ENCODE results near the gene TSC1. TPM values are rescaled to one million over a fixed set of nuclear protein-coding genes. Genes with fewer than 3 reads are reported as not detected.

TSC1 gene
- total and polyA plus RNA-seq, 2 donors from 2014 or later = 13.1 to 45.4 TPM

GRCh38 chr9:132943651-132944293, 644 bp downstream of the TSC1 start:
- FAIRE-seq (no peak), DNase-seq (no peak)
- Histone ChIP-seq H3K4me3 (ENCODE audit: low read length in 3 of 3) (peak overlapping the region; percentile 82 to 90 (median 90)), H3K4me1 (ENCODE audit: control insufficient read depth in 2 of 3, insufficient read depth in 2 of 3, low read depth in 1 of 3, low read length in 3 of 3) (peaks cover 4 to 12% (median 11%) of the 10 kb centered on the region in 3 donors), H3K27ac (ENCODE audit: low read depth in 2 of 2, low read length in 2 of 2) (peak overlapping the region; percentile 99), H3K9ac (ENCODE audit: low read length in 3 of 3) (peak overlapping the region; percentile 76 to 92 (median 90)), H3K27me3 (ENCODE audit: control insufficient read depth, insufficient read depth, low read length) (no peaks in the 10 kb centered on the region), H3K36me3 (ENCODE audit: control insufficient read depth in 2 of 3, insufficient read depth in 3 of 3, low read length in 3 of 3) (no peaks in the 10 kb centered on the region), H3K9me3 (ENCODE audit: control insufficient read depth in 2 of 3, insufficient read depth in 1 of 3, low read length in 3 of 3) (no peaks in the 10 kb centered on the region)
- TF ChIP-seq CTCF (IDR thresholded peaks at IDR 0.05; ENCODE audit: borderline replicate concordance, extremely low read depth, insufficient read depth) = no peak
- intact Hi-C loops (cut with DNase I) = no loop called here

GRCh38 chr9:132942541-132943182, 1.8 kb downstream of the TSC1 start:
- TF ChIP-seq CTCF (IDR thresholded peaks at IDR 0.05; ENCODE audit: borderline replicate concordance, extremely low read depth, insufficient read depth) = no peak
- FAIRE-seq (no peak), DNase-seq (no peak)
- Histone ChIP-seq H3K36me3 (ENCODE audit: control insufficient read depth in 2 of 3, insufficient read depth in 3 of 3, low read length in 3 of 3) (no peaks in the 10 kb centered on the region), H3K9ac (ENCODE audit: low read length in 3 of 3) (peak overlapping the region in 1 of 3 donors; percentile 7), H3K9me3 (ENCODE audit: control insufficient read depth in 2 of 3, insufficient read depth in 1 of 3, low read length in 3 of 3) (no peaks in the 10 kb centered on the region), H3K27ac (ENCODE audit: low read depth in 2 of 2, low read length in 2 of 2) (peak overlapping the region in 1 of 2 donors; percentile 16), H3K27me3 (ENCODE audit: control insufficient read depth, insufficient read depth, low read length) (no peaks in the 10 kb centered on the region), H3K4me1 (ENCODE audit: control insufficient read depth in 2 of 3, insufficient read depth in 2 of 3, low read depth in 1 of 3, low read length in 3 of 3) (peaks cover 4 to 12% (median 11%) of the 10 kb centered on the region in 3 donors), H3K4me3 (ENCODE audit: low read length in 3 of 3) (peak overlapping the region in 1 of 3 donors; percentile 90)
- intact Hi-C loops (cut with DNase I) = no loop called here

GRCh38 chr9:132939169-132939568, 5.2 kb downstream of the TSC1 start:
- intact Hi-C loops (cut with DNase I) = no loop called here
- Histone ChIP-seq H3K27ac (ENCODE audit: low read depth in 2 of 2, low read length in 2 of 2) (peak overlapping the region; percentile 4 to 8), H3K4me3 (ENCODE audit: low read length in 3 of 3) (no peak overlapping the region), H3K4me1 (ENCODE audit: control insufficient read depth in 2 of 3, insufficient read depth in 2 of 3, low read depth in 1 of 3, low read length in 3 of 3) (peaks cover 4 to 12% (median 6%) of the 10 kb centered on the region in 3 donors), H3K27me3 (ENCODE audit: control insufficient read depth, insufficient read depth, low read length) (no peaks in the 10 kb centered on the region), H3K9me3 (ENCODE audit: control insufficient read depth in 2 of 3, insufficient read depth in 1 of 3, low read length in 3 of 3) (no peaks in the 10 kb centered on the region), H3K9ac (ENCODE audit: low read length in 3 of 3) (no peak overlapping the region), H3K36me3 (ENCODE audit: control insufficient read depth in 2 of 3, insufficient read depth in 3 of 3, low read length in 3 of 3) (peaks cover 0 to 3% (median 0%) of the 10 kb centered on the region in 3 donors)
- TF ChIP-seq CTCF (IDR thresholded peaks at IDR 0.05; ENCODE audit: borderline replicate concordance, extremely low read depth, insufficient read depth) = no peak
- DNase-seq (no peak), FAIRE-seq (no peak)
